MM.1S (cell line): ENCODE results near the gene HMGA1.
A peak's percentile ranks its signal among the peaks of the same experiment; 100 is the strongest.

Experiments
- DNase-seq: peaks from one replicate; pipeline ENCODE4 v3.0.0-alpha.2; 2015
- H2AFZ ChIP-seq: fragments of 300-600 bp; sonication (generic); 2 replicates; pipeline ENCODE4 v1.6.0; 2016; ENCODE audit warnings: antibody characterized with exemption, low read length
- H3F3A ChIP-seq: fragments of 300-600 bp; sonication (generic); 2 replicates; pipeline ENCODE4 v1.6.1; 2016; ENCODE audit warnings: mild to moderate bottlenecking, antibody characterized with exemption, low read length, moderate library complexity, mixed read lengths; ENCODE audit not compliant: insufficient read depth
- H3K27ac ChIP-seq: fragments of 300-600 bp; sonication (generic); 2 replicates; pipeline ENCODE4 v1.5.1; 2016; ENCODE audit warnings: mild to moderate bottlenecking, low read length
- H3K27me3 ChIP-seq: fragments of 300-600 bp; sonication (generic); replicated peaks from 2 replicates; pipeline ENCODE4 v1.6.0; 2016; ENCODE audit warnings: low read length; ENCODE audit not compliant: insufficient read depth
- H3K36me3 ChIP-seq: fragments of 300-600 bp; sonication (generic); replicated peaks from 2 replicates; pipeline ENCODE4 v1.6.1; 2016; ENCODE audit warnings: mild to moderate bottlenecking, low read length, mixed read lengths; ENCODE audit not compliant: insufficient read depth
- H3K4me1 ChIP-seq: fragments of 300-600 bp; sonication (generic); 2 replicates; pipeline ENCODE4 v1.6.1; 2016; ENCODE audit warnings: low read length, mixed read lengths
- H3K4me2 ChIP-seq: fragments of 300-600 bp; sonication (generic); 2 replicates; pipeline ENCODE4 v1.6.0; 2016; ENCODE audit warnings: low read depth, low read length
- H3K4me3 ChIP-seq: fragments of 300-600 bp; sonication (generic); 2 replicates; pipeline ENCODE4 v1.5.1; 2016; ENCODE audit warnings: low read length, mixed read lengths
- H3K79me2 ChIP-seq: fragments of 300-600 bp; sonication (generic); 2 replicates; pipeline ENCODE4 v1.6.1; 2016; ENCODE audit warnings: mixed run types, low read length, mixed read lengths
- H3K9ac ChIP-seq: fragments of 300-600 bp; sonication (generic); 2 replicates; pipeline ENCODE4 v1.6.1; 2016; ENCODE audit warnings: low read length, mixed read lengths
- H3K9me2 ChIP-seq: fragments of 300-600 bp; sonication (generic); replicated peaks from 2 replicates; pipeline ENCODE4 v1.6.1; 2016; ENCODE audit warnings: mild to moderate bottlenecking, low read length, mixed read lengths; ENCODE audit not compliant: insufficient read depth
- H3K9me3 ChIP-seq: fragments of 300-600 bp; sonication (generic); replicated peaks from 2 replicates; pipeline ENCODE4 v1.6.1; 2016; ENCODE audit warnings: mild to moderate bottlenecking, low read length, mixed read lengths; ENCODE audit not compliant: insufficient read depth
- H4K20me1 ChIP-seq: fragments of 300-600 bp; sonication (generic); 2 replicates; pipeline ENCODE4 v1.6.1; 2016; ENCODE audit warnings: mild to moderate bottlenecking, low read length, moderate library complexity, mixed read lengths; ENCODE audit not compliant: insufficient read depth
- EZH2 ChIP-seq: fragments of 300-600 bp; sonication (generic); optimal IDR thresholded peaks from 2 replicates; pipeline ENCODE3; 2017; ENCODE audit warnings: low read depth, mild to moderate bottlenecking, antibody characterized with exemption, low read length, mixed read lengths
- EZH2phosphoT487 ChIP-seq: fragments of 300-600 bp; sonication (generic); IDR thresholded peaks from 2 replicates; pipeline ENCODE4 v1.6.1; 2018; ENCODE audit warnings: antibody characterized with exemption, low read length
- TF ChIP-seq, protein P1 (sequence below): fragments of 300-600 bp; sonication (generic); IDR thresholded peaks from 2 replicates; pipeline ENCODE4 v1.5.1; 2016; ENCODE audit warnings: antibody characterized with exemption, low read length, mixed read lengths

HMGA1 gene

DNA sequence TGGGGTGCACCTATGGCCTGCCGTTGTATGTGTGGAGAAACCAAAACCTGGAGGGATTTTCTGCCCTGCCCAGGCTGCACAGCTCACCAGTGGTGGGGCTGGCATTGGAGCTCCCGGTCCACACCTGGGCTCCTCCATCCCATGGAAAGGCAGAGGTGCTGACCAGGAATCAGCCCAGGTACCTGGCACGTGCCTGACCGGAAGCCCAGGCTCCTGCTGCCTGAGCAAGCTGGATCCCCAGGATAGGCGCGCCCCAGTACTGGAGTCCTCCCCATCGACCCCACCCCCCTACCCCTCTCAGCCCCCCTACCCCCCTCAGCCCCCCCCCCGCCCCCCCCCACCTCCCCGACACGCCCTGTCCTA, 39.9 kb upstream of the HMGA1 start:
- no peaks in the 10 kb centered on the region for H3F3A ChIP-seq
- peak overlapping the region; percentile 77 for H3K4me3 ChIP-seq
- no peaks in the 10 kb centered on the region for H3K9me3 ChIP-seq
- no peak for DNase-seq
- H3K27me3 ChIP-seq = no peaks in the 10 kb centered on the region
- H4K20me1 ChIP-seq = no peaks in the 10 kb centered on the region
- TF ChIP-seq EZH2phosphoT487 (no peak), EZH2 (no peak)
- TF ChIP-seq, protein P1, sequence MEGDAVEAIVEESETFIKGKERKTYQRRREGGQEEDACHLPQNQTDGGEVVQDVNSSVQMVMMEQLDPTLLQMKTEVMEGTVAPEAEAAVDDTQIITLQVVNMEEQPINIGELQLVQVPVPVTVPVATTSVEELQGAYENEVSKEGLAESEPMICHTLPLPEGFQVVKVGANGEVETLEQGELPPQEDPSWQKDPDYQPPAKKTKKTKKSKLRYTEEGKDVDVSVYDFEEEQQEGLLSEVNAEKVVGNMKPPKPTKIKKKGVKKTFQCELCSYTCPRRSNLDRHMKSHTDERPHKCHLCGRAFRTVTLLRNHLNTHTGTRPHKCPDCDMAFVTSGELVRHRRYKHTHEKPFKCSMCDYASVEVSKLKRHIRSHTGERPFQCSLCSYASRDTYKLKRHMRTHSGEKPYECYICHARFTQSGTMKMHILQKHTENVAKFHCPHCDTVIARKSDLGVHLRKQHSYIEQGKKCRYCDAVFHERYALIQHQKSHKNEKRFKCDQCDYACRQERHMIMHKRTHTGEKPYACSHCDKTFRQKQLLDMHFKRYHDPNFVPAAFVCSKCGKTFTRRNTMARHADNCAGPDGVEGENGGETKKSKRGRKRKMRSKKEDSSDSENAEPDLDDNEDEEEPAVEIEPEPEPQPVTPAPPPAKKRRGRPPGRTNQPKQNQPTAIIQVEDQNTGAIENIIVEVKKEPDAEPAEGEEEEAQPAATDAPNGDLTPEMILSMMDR = no peak
- no peaks in the 10 kb centered on the region for H3K79me2 ChIP-seq
- no peaks in the 10 kb centered on the region for H3K4me1 ChIP-seq
- H3K36me3 ChIP-seq = no peaks in the 10 kb centered on the region
- H3K9ac ChIP-seq = peak overlapping the region; percentile 59; the same call in 1 of the 2 replicates
- H3K27ac ChIP-seq = no peak overlapping the region
- no peaks in the 10 kb centered on the region for H3K9me2 ChIP-seq
- peak overlapping the region; percentile 97 for H2AFZ ChIP-seq
- peak overlapping the region; percentile 100 for H3K4me2 ChIP-seq

DNA sequence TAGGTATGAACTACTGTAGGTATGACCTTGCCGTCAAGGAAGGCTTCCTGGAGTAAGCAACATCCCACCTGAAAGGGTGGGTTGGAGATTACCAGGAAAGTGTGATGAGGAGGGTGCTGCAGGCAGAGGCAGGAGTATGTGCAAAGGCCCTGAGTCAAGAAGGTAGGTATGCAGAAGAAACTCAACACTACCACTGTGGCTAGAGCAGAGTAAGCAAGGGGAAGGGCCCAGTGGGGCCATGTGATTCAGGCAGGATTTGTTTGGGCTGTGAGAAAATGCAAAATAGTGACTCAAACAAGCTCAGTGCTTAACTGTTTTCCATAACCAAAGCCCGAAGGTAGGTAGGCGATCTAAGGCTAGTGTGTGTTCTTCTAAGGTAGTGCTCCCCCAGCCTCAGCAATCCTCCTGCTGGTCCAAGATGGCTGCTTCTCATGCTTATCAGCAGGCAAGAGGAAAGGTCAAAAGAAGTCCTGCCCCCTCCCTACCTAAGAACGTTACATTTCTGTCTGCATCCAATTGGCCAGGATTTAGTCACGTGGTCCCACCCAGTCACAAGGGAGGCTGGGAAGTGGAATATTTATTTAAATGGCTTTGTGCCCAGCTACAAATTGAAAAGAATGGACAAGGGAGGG, 36.2 kb upstream of the HMGA1 start:
- H3K4me2 ChIP-seq = no peak overlapping the region
- DNase-seq = no peak
- H3F3A ChIP-seq = no peaks in the 10 kb centered on the region
- H3K36me3 ChIP-seq = no peaks in the 10 kb centered on the region
- TF ChIP-seq EZH2 = no peak
- no peak for TF ChIP-seq EZH2phosphoT487
- TF ChIP-seq, protein P1 = no peak
- no peaks in the 10 kb centered on the region for H3K9me2 ChIP-seq
- no peaks in the 10 kb centered on the region for H3K79me2 ChIP-seq
- no peaks in the 10 kb centered on the region for H4K20me1 ChIP-seq
- H3K27ac ChIP-seq = no peak overlapping the region
- H3K27me3 ChIP-seq = no peaks in the 10 kb centered on the region
- H2AFZ ChIP-seq = no peak overlapping the region
- H3K9ac ChIP-seq = no peak overlapping the region
- H3K9me3 ChIP-seq = no peaks in the 10 kb centered on the region
- H3K4me1 ChIP-seq = no peaks in the 10 kb centered on the region
- H3K4me3 ChIP-seq = no peak overlapping the region

DNA sequence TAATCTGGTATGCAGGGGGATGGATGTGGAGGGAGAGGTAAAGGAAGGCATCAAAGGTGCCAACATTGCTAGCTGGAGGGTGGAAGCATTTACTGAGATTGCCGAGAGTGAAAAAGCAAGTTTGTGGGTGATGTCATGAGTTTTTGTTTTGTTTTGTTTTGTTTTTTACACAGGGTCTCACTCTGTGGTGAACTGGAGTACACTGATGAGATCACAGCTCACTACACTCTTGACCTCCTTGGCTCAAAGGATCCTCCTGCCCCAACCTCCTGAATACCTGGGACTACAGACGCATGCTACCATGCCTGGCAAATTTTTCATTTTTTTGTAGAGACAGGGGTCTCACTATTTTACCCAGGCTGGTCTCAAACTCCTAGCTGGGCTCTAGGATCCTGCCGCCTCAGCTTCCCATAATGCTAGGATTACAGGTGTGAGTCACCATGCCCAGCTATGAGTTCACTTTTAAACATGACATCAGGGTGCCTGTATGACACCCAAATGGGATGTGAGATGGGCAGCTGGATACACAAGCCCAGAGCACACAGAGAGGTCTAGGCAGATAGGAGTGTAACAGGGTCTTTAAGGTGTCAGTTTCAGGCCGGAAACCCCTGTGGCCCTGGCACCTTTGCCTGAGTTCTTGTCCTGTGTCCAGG, 35.1 kb upstream of the HMGA1 start:
- no peak for DNase-seq
- H3K27me3 ChIP-seq = no peaks in the 10 kb centered on the region
- H2AFZ ChIP-seq = no peak overlapping the region
- H3K27ac ChIP-seq = no peak overlapping the region
- H3K4me1 ChIP-seq = no peaks in the 10 kb centered on the region
- no peaks in the 10 kb centered on the region for H3K9me2 ChIP-seq
- H3K4me2 ChIP-seq = no peak overlapping the region
- TF ChIP-seq, protein P1 = no peak
- TF ChIP-seq EZH2phosphoT487 = no peak
- TF ChIP-seq EZH2 = no peak
- H3K9ac ChIP-seq = no peak overlapping the region
- H4K20me1 ChIP-seq = no peaks in the 10 kb centered on the region
- H3K9me3 ChIP-seq = no peaks in the 10 kb centered on the region
- H3K4me3 ChIP-seq = no peak overlapping the region
- H3K79me2 ChIP-seq = no peaks in the 10 kb centered on the region
- no peaks in the 10 kb centered on the region for H3K36me3 ChIP-seq
- no peaks in the 10 kb centered on the region for H3F3A ChIP-seq
